NT2/D1 (cell line): Measurements from ENCODE around the gene TMEM126A.
"Not testable (repeated sequence)": the region's sequence is repeated elsewhere in the genome, so short reads cannot be mapped to it uniquely, and the experiment has no call there.

Experiments used
- DNase-seq: peaks from one replicate; pipeline ENCODE4 v3.0.0-alpha.2; 2011; ENCODE audit warnings: low read depth, low spot score
- H3K27me3 ChIP-seq: 2 replicates; pipeline ENCODE4 v1.6.0; 2011; ENCODE audit warnings: mild to moderate bottlenecking; ENCODE audit not compliant: insufficient read length, insufficient read depth
- H3K36me3 ChIP-seq: 2 replicates; pipeline ENCODE4 v1.6.1; 2011; ENCODE audit warnings: mild to moderate bottlenecking, low read length, mixed read lengths; ENCODE audit not compliant: insufficient read depth, insufficient read length
- H3K4me1 ChIP-seq: 2 replicates; pipeline ENCODE4 v1.5.1; 2011; ENCODE audit not compliant: insufficient read depth, insufficient read length
- H3K4me3 ChIP-seq: 2 replicates; pipeline ENCODE4 v1.5.1; 2011; ENCODE audit warnings: low read depth; ENCODE audit not compliant: insufficient read length
- H3K9ac ChIP-seq: 2 replicates; pipeline ENCODE4 v1.6.0; 2011; ENCODE audit warnings: low read depth; ENCODE audit not compliant: insufficient read length
- H3K9me3 ChIP-seq: 2 replicates; pipeline ENCODE4 v1.5.1; 2011; ENCODE audit warnings: mild to moderate bottlenecking, low read length; ENCODE audit not compliant: insufficient read depth
- SUZ12 ChIP-seq: IDR thresholded peaks from 2 replicates; pipeline ENCODE4 v1.6.1; 2011; ENCODE audit not compliant: insufficient read length, insufficient read depth; ENCODE audit errors: extremely low read depth
- YY1 ChIP-seq: IDR thresholded peaks from 2 replicates; pipeline ENCODE4 v1.6.1; 2011; ENCODE audit not compliant: insufficient read length, insufficient read depth
- ZNF274 ChIP-seq: IDR thresholded peaks from 2 replicates; pipeline ENCODE4 v1.6.1; 2011; ENCODE audit warnings: mild to moderate bottlenecking, low read depth, low read length

TMEM126A gene

DNA sequence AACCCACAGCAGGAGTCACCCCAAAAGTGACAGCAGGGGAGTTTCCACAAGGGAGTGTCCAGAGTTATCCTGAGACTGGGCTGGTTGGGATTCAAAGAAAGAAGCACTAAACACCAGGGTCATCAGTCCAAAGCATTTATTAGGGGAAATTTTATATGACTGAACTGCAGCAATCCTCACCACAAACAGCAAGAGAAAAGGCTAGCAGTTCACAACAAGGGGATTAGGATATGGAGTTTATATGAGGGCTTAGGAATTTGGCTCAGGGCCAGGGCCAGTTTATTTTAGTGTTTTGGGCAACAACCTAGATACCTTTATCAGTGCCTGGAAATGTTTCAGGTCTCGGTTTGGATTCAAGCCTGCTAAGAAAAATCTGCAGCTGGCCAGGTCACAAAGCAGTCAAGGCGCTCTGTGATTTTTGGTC, 4.6 kb upstream of the TMEM126A start:
- Histone ChIP-seq H3K9ac (no peak overlapping the region), H3K27me3 (no peaks in the 10 kb centered on the region), H3K36me3 (peaks cover under 1% of the 10 kb centered on the region), H3K4me1 (no peaks in the 10 kb centered on the region), H3K4me3 (no peak overlapping the region), H3K9me3 (no peaks in the 10 kb centered on the region)
- no peak for DNase-seq
- TF ChIP-seq ZNF274 (no peak), SUZ12 (no peak), YY1 (no peak)

DNA sequence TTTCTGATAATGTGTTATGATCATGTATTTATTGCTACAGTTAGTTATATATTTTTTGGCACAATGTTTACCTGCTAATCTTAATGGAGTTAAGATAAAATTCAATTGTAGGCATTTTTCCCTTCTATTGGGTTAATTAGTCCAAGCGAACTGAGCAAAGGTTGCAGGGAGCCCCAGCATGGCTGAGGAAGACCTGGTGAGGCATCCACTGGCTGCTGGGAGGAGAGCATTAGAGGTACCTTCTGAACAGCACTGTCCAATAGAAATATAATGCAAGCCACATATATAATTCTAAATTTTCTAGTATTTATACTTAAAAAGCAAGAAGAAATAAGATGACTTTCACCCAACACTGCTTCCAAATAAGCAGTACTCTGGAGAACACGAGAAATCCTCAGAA, 689 bp upstream of the TMEM126A start:
- no peak for DNase-seq
- peak overlapping the region; percentile 75 for H3K4me3 ChIP-seq
- peaks cover 2% of the 10 kb centered on the region for H3K36me3 ChIP-seq
- TF ChIP-seq YY1 (no peak), ZNF274 (no peak), SUZ12 (no peak)
- H3K9me3 ChIP-seq: no peaks in the 10 kb centered on the region
- H3K4me1 ChIP-seq: no peaks in the 10 kb centered on the region
- peak overlapping the region; percentile 76 for H3K9ac ChIP-seq
- no peaks in the 10 kb centered on the region for H3K27me3 ChIP-seq

DNA sequence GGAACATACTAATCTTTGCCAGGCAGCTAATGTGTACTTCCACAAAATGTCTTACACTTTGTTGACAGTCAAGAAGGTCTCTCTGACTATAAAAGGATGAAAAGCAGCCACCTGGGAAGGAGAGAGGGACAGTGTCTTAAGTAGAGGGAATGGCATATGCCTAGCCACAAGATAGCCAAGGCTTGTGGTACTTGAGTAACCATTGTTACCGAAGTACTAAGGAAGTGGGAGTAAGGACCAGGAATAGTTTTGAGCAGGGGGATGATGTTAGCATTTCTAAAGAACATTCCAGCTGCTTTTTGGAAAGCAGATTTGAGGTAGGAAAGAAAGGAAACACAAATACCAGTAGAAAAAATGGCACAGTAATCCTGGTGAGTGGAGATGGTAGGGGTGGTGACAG, 3.4 kb downstream of the TMEM126A start:
- TF ChIP-seq SUZ12: no peak
- Histone ChIP-seq H3K9me3 (no peaks in the 10 kb centered on the region), H3K4me3 (no peak overlapping the region), H3K36me3 (peaks cover 7% of the 10 kb centered on the region), H3K4me1 (no peaks in the 10 kb centered on the region), H3K27me3 (no peaks in the 10 kb centered on the region), H3K9ac (no peak overlapping the region)
- no peak for DNase-seq

DNA sequence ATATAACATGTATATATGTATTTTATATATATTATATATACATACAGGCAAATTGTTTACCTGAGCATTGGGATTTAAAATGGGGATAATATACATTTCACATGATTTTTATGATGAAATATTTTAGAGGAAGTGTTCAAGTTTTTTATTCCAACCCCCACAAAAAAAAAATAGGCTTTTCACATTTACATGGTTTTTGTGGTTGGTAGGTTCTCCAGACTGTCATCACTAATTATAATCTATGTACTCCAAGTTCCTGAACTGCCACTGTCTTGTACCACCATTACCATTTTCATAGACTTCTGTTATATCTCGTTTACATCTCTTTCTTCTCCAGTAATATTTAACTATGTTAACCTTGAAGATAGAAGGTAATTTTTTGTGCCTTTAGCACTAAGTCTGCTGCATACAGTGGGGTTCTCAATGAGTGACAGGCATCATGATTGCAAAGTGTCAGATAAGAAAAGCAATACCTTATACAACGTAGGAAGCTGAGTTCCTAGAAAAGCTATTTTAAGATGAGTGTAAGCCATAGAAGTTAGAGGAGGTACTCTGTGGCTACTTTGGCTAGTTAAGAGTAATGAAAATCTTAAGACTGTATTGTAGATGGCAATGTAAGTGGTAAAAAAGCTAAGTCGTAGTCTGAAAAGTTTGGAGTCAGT, 5.2 kb downstream of the TMEM126A start:
- H3K4me3 ChIP-seq: no peak overlapping the region
- no peak overlapping the region for H3K9ac ChIP-seq
- TF ChIP-seq ZNF274 (no peak), SUZ12 (no peak), YY1 (no peak)
- no peaks in the 10 kb centered on the region for H3K4me1 ChIP-seq
- peaks cover 25% of the 10 kb centered on the region for H3K36me3 ChIP-seq
- no peaks in the 10 kb centered on the region for H3K27me3 ChIP-seq
- DNase-seq: no peak
- no peaks in the 10 kb centered on the region for H3K9me3 ChIP-seq

DNA sequence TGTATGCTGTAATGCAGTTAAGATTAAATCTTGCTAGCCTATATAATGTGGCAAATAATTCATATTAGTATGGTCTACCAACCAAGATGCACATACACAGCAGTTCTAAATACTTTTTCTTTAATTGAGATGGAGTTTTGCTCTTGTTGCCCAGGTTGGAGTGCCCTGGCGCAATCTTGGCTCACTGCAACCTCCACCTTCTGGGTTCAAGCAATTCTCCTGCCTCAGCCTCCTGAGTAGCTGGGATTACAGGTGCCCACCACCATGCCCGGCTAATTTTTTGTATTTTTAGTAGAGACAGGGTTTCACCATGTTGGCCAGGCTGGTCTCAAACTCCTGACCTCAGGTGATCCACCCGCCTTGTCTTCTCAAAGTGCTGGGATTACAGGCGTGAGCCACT, 6.6 kb downstream of the TMEM126A start:
- DNase-seq, H3K4me1 ChIP-seq, H3K27me3 ChIP-seq, H3K4me3 ChIP-seq, H3K9ac ChIP-seq, H3K9me3 ChIP-seq: not testable (repeated sequence)
- H3K36me3 ChIP-seq: peaks cover 39% of the 10 kb centered on the region

DNA sequence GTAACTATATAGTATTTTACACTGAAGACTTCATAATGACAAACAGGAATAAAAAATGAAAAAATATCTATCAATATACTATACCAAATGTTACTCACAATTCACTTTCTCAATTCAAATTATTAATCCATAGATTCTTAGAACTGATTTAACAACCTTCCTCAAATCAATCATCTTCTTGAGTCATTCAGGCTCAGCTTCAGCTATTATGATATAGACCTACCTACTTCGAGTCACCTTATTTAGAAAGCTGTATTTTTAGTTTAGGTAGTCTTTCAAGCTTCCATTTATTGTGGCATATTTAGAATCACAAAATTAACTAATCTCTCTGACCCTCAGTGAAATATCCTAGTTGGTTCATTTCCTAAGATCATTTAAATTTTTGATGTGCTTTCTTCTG, 9.0 kb downstream of the TMEM126A start:
- DNase-seq: no peak
- Histone ChIP-seq H3K9ac (no peak overlapping the region), H3K27me3 (no peaks in the 10 kb centered on the region), H3K36me3 (peaks cover 54% of the 10 kb centered on the region), H3K9me3 (no peaks in the 10 kb centered on the region), H3K4me3 (no peak overlapping the region), H3K4me1 (no peaks in the 10 kb centered on the region)
- TF ChIP-seq ZNF274 (no peak), SUZ12 (no peak), YY1 (no peak)

DNA sequence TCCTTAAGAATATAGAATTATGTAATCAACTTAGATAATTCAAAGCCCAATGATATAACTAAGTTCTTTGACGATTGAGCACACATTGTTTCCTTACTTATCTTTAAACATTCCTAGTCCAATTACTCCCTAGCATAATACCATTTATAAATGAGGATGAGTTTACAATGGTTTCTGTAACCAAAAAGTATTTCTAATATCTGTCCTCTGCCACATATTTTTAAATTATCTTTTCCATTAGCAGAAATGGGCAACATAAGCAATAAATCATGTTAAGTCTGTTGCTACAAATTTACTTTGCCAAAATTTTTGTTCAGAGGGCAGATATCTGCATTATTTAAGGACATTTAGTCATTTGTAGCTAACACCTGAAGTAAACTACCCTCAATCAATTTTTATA, 10.4 kb downstream of the TMEM126A start:
- H3K9me3 ChIP-seq: no peaks in the 10 kb centered on the region
- peaks cover 65% of the 10 kb centered on the region for H3K36me3 ChIP-seq
- TF ChIP-seq SUZ12 (no peak), ZNF274 (no peak), YY1 (no peak)
- no peaks in the 10 kb centered on the region for H3K27me3 ChIP-seq
- H3K4me1 ChIP-seq: no peaks in the 10 kb centered on the region
- no peak overlapping the region for H3K9ac ChIP-seq
- no peak overlapping the region for H3K4me3 ChIP-seq
- no peak for DNase-seq
